Measurements from ENCODE around the gene SLC17A9.

The SLC17A9 gene

DNA sequence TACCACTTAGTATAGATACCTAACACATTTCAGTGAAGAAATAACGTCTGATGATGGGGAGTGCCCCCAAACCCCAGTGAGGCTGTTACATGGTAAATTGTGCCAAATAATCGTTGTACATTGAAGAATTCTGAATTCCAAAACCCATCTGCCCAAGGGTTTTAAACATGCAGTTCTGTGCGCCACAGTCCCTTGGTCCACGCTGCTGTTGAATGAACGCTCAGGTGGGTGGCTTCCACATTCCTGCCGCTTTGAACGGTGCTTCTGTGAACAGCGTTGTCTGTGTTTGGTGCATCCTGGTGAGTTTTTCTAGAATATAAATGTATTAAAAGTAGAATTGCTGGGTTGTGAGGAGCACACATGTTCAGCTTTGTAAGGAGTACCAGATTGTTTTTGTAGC is 11.6 kb upstream of the SLC17A9 start:
- no peak for FAIRE-seq

DNA sequence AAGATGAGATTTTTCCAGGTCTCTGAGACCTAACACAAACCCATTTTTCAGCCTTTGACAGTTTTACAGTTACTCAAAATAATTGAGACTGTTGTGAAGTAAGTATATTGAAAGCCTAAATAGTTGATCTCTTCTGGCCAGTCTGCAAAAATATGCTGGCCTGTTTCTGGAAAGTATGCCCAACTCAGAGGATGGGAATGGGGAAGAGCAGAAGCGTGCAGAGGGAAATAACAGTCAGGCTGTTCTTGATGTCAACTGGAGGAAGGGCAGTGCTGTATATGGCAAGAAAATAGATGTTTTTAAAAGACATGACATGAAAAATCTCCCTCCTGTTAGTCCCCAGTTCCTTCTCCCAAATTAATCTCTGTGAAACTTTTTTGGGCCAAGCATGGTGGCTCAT is 10.7 kb upstream of the SLC17A9 start:
- FAIRE-seq, result no peak

DNA sequence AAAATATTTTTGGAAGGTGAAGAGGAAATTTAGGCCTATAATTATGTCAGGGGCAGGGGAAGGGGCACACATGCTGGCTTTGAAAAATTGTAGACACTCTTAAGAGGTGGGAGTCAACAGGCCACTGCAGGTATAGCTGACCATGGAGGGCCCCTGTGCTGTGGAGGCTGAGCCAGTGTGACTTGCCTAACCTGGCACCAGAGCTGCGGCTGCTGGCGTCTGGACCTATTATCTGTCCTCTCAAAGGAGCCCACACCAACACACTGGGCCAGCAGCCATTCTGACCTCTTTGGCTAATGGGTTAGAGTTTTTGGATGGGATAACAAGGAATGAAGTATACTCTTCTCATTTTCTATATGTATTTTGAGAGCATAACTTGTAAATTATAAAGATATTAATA is 10.1 kb upstream of the SLC17A9 start:
- no peak for FAIRE-seq

DNA sequence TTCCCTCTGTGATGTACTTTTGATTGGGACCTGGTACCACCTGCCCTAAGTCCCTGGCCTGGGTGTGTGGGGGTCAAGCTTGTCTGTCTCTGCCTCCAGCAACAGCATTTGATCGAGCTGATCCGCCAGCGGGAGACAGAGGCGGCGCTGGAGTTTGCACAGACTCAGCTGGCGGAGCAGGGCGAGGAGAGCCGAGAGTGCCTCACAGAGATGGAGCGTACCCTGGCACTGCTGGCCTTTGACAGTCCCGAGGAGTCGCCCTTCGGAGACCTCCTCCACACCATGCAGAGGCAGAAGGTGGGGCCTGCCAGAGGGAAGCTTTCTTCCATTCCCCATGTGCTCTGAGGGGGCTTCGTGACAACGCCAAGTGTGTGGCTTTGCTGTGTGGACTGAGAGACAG is 9.1 kb upstream of the SLC17A9 start:
- FAIRE-seq, result no peak

DNA sequence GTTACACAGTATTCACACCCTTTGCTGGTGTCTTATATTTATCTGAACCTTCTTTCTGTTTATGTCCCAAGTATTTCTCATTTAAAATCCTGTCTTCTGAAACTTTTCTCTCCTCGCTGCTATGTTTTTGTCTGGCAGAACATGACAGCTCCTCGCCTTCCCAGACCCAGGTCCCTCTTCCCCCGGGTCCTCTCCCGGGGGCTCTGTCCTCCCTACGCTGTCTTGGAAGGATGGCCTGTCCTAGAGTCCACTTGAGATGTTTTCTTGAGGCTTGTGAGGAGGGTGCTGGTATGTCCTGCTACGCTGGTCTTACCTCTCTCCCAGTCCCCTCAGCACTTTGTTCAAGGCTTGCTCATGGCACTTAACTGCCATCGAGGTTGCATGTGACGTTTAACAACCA is 8.3 kb upstream of the SLC17A9 start:
- no peak for FAIRE-seq

DNA sequence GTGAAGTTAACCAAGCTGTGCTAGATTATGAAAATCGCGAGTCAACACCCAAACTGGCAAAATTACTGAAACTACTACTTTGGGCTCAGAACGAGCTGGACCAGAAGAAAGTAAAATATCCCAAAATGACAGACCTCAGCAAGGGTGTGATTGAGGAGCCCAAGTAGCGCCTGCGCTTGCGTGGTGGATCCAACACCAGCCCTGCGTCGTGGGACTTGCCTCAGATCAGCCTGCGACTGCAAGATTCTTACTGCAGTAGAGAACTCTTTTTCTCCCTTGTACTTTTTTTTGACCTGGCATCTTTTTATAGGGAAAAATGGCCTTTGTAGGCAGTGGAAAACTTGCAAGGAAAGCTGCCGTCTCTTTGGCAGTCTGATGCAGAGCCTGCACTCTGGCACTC is 7.8 kb upstream of the SLC17A9 start:
- no peak for FAIRE-seq

DNA sequence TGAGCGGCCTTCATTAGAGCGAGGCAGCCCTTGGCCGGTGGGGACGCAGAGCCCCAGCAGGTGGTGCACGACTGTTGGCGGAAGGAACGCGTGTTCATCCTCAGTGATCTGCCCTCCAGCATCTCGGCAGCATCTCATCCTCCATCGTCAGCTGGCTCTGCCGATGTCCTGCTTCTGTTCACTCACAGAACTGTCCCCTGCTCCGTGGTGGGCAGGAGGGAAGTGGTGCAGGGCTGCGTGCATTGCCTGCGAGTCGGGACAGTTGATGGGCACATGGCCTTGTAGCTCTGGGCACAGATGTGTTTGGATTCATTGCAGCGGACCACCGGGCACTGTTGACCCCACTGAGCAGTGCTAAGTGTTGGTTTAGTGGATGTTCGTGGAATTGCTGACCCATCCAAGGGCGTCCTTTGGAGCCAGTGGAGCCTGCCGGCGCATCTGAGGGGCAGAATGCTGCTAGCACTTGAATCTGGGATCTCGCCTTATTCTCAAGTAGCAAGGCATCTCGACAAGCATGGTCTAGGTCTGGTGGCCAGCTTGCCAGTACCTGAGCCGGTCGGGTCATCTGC is 6.7 kb upstream of the SLC17A9 start:
- FAIRE-seq, result no peak

DNA sequence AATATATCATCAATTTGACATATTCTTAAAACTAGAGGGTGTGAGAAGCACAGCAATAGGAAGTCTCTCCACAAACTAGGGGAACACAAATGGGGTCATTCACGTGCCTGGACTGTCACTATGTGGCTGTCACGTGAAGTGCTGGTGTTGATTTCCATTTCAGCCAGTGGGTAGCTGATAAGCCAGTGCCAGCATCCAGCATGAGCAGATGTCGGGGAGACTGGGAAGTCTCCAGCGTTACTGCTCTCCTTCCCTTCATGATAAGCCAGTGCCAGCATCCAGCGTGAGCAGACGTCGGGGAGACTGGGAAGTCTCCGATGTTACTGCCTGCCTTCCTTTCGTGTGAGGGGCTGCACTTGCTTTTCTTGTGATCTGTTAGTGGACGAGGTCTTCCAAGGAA is 5.6 kb upstream of the SLC17A9 start:
- FAIRE-seq, result no peak

DNA sequence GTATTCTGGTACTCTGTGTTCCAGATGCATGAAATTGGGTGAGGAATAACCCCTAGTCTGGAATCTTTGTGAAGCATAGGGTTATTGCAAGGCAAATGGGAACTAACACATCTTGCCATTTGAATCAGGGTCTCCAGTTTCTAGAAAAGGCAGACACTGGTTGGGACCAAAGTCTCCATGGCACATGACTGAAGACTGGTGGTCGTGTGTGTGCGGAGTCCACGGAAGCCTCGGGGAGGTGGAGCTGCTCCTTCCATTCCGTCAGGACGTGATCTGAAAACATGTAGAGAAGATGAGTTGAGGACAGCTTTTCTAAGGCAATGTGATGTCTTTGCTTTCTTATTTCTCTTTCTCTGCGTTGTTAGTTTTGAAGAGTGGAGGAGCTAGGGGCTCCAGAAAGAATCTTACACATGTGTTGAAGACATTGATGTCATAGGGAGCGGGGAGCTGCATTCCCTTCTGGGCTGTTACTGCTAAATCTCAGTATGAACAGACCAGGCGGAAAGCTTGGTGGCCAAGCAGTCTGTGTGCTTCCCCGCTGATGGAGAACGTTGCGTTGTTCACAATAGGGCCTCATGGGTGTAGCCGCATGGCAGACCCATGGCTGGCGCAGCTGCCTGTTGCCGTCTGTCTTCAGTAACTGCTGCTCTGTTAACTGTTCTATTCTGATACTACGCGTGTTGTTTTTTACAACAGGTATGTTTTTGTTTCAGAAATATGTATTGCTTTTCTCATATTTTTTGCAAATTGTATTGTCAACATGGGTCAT is 4.8 kb upstream of the SLC17A9 start:
- FAIRE-seq, result no peak

DNA sequence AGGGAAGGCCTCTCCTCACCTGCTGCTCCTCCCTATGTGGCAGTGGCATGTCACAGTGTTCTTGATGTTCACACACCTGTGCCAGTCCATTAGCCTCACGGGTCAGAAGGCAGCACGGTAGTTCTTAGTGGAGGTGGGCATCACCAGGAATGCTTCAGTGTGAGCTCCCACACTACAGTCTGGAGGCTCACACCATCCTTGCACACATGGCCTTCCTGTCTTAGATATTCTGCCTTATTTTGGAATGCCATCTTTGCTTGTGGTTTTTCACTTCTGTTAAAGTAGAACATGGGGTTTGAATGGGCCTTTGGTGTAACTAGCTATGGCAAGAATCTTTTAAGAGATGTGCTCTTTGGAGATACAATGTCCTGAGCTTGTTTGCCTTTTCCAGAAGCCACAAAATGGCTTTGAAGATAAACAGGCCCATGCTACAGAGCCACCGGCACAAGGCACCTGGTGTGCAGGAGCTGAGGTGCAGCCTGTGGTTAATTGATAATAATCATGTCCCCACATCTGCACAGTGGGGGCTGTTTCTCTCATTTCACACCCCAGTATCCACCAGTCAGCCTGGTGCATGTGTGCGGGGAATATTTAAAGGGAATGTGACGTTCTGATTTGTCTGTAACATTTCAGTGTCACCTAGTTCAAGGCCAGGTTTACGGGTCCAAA is 3.2 kb upstream of the SLC17A9 start:
- no peak for FAIRE-seq

DNA sequence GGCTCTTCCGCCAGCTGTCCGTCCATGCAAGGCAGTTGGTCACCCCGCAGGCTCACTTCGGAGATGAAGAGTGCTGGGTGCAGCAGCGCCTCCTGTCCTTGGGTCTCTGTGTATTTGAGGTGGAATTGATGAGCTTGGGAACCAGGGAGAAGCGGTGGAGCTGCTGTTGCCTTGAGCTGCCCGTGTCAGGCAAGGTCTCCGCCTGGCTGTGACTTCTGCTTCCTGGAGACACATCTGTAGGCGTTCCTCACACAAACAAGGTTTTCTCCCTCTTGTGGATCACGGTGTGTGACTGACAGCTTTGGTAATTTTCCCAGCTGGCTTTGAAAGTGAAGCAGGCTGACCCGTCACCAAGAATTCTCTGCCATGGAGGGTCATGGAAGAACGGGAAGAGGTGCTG is 2.5 kb upstream of the SLC17A9 start:
- FAIRE-seq, result no peak

DNA sequence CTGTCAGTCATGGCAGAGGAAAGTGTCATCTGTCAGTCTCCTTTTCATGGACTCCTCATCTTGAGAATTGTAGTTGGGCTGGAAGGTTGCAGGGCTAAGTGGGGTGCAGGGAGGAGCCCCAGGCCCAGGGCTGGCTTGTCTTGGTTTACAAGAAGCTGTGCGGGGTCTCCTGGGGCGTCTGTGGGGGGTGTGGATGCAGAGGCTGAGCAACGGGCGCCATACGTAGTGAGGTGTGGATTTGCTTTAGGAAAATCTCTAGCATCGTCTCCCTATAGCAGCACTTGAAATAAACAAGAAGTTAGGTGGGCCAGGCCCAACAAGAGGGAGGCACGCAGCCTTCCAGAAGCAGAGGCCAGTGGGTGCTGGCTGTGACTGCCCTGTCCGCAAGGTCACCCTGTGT is 1.8 kb upstream of the SLC17A9 start:
- FAIRE-seq, result no peak

DNA sequence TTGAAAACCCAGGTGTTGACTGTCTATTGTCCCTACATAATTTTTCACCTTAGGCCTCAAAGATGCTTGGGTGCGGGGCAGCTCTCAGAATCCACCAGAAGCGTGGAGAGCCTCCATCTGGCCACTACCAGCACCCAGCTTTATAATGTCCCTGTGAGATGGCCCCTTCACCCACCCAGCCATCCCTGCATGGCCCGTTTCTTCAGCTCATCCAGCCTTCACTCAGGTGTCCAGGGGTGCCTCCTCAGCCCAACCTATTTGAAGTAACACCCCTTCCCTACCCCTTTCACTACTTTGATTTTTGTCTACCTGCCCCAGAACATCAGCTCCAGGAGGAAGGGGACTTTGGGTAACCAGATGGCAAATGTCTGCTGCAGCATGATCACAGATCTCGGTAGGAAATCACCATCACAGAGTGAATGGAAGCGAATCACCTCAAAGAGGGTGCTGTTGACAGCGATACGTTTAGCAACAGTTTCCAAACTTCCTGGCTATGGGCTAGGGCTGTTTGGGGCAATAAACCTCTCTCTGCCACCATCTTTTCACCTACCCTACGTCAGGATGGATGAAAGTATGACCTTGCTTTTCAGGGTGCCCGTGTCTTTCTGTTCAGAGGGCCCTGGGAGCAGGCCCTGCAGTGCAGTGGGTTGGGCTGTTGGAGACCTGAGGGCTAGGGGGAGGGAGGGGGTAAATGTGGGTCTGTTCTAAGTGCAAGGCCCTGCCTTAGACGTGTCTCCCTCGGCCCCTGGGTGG is 1.2 kb upstream of the SLC17A9 start:
- FAIRE-seq, result no peak

DNA sequence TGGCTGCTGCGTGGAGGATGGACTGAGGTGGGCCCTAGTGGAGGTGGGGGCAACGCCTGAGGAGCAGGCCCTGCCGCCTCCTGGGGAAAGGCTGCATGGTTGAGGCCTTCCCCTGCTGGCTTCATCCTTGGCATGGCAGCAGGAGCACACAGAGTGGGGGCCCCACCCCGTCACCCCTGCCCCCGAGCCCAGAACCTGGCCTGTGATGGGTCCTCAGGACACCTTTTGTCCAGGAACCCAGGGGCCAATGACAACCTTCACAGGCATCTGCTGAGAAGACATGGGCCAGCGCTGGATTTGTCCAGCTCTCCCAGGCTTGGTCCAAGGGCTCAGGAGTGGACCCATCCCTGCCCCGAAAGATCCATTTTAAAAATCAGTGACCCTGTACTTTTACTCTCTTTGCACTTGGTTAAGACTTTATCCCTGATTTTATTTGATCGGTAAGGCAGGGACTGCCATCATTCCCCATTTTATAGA is 575 bp upstream of the SLC17A9 start:
- FAIRE-seq, result no peak

DNA sequence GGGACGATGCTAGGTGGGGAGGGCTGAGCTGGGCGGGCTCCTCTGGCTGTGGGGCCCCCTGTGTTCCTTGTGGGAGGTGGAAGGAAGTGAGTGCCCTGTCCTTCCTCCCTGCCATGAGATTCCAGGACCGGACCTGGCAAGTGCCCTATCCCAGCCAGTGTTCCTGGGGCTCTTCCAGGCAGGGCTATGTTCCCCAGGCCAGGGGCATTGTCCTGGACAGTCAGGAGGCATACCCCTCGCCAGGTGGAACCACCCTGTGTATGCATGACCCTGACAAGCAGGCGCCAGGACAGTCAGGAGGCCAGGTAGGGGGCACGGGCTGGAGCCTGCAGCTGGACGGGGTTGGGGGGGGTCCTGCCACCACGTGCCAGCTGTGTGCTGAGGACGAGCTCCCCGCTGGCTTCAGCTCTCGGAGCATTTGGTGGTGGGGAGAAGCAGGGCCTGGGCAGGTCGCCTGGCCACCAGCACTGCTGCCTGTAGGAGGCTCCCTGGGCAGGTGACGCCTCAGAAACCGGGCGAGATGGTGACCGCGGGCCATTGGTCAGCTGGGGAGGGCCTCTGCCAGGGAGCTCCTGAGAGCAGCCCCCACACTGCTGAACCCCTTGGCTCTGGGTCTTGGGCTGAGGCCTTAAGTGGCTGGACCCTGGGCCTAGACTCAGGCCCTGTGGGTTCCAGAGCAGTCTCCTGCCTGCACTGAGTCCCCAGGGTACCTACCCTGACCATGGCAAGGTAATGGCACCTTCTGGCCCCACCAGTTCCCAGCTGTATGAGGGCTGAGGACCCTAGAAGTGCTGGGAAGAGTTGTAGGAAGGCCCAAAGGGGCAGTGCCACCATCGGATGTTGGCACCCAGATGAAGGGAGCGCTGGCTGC is 694 bp downstream of the SLC17A9 start:
- FAIRE-seq, result no peak

DNA sequence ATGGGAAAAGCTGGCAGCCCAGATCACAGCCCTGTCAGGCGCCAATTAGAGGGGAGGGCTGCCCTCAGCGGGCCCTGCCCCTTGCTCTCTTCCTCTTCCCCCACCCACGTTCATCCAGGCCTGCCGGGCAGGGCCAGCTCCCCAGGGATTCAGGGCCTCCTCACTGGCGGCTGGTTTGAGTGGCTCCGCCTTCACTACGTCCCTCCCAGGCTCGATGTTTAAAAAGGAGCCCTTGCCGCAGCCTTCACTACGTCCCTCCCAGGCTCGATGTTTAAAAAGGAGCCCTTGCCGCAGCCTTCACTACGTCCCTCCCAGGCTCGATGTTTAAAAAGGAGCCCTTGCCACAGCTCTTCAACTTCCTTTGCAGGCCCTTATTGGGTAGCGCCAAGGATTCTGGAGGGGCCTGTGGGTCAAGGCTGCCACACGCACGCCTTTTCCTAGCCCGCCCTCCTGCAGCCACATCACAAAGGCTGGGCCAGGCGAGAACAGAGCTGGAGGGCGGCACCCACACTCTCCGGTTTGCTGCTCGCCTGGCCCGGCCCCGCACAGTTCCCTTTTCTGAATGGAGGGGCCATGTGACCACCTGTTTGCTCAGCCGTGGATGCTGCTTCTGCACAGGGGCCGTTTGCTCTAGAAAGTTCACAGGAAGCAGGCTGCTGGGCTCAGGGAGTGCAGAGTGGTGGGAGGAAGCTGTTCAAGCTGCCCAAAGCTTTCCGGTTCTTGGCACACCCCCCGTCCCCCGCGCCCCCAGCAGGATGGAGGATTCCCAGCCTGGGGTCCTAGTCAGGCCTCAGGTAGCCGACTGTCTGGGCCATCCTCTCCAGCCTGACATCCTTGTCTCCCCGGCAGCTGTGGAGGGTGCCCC is 1.6 kb downstream of the SLC17A9 start:
- no peak for FAIRE-seq

DNA sequence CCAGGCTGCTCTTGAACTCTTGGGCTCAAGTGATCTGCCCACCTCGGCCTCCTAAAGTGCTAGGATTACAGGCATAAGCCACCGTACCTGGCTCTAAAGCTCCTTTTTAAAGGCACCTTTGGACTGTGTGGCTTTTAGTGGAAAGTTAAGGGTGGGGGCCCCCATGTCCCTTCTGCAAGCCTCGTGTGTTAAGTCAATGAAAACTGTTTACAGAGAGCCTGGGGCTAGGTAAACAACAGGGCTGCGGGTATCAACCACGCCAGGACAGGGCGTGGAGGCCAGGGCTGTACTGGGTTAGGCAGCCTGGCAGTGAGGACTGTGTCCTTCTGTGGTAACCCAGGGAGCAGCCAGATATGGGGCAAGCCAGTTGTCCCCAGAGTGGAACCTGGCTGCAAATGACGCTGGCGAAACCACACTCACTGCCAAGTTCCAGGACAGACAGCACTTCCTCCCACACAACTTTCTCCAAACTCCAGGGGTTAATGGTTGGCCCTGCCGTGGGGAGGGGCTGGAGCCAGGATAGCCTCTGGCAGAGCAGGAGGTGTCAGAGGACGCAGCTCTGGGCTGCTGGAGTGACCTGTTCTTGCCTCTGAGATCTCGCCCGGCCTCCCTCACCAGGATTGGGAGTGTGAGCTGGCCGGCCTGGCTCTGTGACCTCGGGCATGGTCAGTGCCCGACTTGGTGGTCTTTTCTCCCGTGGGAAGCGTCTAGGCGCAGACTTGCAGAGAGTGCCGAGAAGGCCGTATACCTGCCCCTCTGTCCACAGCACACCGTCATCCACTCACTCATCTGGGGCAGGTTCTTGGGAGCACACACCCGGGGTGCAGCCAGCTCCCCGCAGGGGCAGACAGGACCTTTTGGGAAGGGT is 3.2 kb downstream of the SLC17A9 start:
- no peak for FAIRE-seq

DNA sequence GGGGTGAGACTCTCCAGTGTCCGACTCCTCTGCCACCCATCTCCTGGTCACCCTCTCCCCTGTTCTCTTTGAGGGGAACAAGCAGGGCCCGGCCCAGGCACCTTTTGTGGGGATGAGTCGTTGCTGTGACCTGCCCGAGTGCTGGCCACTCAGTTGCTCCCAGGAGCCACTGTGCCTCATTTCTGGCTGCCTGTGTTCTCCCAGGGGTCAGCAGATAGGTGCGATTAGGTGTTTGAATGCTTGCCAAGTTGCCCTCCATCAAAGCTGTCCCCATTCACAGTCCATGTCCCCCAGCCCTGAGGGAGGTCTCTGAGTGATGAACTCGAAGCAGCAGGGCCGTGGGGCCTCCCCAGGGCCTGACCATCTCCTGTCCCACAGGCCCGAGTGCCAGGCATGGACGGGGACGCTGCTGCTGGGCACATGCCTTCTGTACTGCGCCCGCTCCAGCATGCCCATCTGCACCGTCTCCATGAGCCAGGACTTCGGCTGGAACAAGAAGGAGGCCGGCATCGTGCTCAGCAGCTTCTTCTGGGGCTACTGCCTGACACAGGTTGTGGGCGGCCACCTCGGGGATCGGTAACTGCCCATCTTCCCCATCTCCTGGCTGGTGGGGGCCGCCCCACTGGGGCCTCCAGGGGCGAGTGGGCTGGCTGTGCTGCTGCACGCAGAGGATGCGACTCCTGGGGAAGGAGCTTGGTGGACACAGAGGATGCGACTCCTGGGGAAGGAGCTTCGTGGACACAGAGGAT is 4.1 kb downstream of the SLC17A9 start:
- FAIRE-seq, result no peak

All from TTC549 (cell line).